GM21786 (cell line): ENCODE results near the gene PTPRE.

Experiments
- ATAC-seq: cut with Tn5 transposase; IDR thresholded peaks from one replicate; pipeline ENCODE4 v1.9.1; 2021; ENCODE audit not compliant: unreplicated experiment

Gene PTPRE

DNA sequence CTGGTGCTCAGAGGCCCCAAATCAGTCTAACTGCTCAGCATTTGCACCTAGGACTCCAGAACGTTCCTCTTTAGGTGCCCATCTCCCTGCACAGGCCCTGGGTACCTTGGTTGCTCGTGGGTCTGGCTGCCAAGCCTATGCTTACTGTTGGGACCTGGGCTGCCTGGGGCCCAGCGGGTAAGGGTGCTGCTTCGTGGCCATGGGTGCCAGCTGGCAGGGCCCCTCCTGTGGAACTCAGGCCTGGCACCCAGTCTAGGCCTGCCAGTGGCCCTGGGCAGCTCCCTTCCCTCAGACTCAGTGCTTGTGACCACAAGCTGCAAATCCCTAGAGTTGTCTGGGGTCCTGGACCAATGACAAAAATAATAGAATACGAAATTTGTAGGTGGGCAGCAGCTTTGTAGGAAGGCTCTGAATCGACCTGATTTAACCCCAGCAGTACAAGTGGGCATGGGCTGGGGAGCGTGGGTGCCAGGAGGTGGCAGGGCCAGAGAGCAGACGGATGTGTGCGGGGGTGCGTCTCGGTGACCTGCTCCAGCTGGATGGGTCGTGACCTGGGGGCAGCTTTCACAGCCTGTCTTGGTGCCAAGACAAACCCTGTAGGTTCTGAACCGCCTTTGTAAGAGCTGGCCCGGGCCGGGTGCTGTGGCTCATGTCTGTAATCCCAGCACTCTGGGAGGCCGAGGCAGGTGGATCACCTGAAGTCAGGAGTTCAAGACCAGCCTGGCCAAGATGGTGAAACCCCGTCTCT lies 149.6 kb downstream of the PTPRE start:
- ATAC-seq, result no peak

DNA sequence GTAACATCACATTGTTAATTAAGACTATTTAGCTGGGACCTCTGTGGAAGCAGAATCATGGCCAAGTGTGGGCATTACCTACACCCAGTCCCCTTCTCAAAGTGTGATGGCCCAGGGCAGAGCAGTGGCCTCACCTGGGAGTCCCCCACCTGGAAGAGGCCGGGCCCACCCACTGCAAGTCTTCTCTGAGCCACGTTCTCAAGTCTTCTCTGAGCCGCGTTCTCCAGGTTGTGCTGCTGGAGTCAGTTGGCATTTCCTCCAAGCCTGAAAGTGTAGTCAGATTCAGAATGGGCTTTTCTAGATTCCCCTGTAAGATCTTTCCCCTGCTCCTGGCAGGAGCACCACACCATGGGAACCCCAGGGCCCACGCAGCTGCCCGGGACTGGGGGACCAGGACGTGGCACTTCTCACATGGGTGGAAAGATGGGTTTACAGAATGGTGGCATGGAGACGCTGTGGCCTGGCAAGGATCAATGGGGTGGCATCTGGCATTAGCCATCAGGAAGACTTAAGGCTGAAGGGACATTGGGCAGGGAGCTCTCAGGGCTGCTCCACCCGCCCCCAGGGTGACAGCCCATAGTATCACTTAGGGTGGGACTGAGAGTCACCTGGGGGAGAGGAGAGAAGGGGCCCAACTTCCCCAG lies 151.3 kb downstream of the PTPRE start:
- no peak for ATAC-seq

DNA sequence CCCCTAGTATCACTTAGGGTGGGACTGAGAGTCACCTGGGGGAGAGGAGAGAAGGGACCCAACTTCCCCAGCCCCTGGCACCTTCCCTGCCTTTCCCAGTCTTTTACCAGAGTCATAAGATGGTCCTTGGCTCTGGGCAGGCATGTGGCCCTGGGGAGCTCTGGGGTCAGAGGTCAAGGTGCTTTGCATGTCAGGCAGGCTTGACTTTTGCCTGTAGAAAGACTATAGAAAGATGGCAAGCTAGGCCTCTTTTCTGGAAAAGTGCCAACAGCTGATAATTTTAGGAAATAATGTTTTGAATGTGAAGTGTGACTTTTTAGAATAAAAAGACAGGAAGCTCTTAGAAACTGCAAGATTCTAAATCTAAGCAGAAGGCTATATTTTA lies 151.8 kb downstream of the PTPRE start:
- no peak for ATAC-seq

DNA sequence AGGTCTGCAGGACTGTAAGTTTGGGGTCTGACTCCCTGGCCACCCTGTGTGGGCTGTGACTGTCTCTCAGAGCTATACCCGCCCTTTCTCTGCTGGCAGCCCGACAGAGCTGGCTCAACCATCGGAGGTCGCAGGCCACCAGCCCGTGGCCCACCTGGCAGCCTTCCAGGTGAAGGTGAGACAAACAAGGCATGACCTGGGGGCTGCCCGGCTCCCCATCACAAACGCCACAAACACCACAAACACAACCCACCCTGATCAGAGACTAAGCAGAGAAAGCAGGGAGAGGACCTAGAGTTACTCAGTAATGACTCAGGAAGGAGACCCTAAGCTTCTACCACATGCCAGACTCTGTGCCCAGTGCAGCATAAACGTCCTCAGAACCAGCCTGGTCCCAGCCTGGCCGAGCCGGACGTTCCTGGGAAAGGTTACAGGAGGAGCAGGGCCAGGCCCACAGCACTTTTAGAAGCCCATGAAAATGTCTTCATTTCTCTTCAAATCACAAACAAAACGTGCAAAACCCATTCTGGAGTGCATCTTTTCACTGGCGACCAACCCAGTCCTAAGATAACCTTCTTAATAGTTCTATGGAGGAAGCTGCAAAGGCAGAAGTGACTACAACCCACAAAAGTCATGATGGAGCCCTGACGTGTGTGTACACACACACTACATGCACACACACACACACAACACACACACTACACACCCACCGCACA lies 152.5 kb downstream of the PTPRE start:
- no peak for ATAC-seq

DNA sequence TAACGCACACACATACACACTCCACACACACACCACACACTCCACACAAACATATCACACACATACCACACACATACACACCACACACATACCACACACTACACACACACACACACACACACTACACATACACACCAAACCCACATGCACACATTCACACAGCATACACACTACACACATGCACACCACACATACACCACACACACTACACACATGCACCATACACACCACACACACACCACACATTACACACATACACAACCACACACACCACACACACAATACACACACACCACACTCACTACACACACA lies 153.0 kb downstream of the PTPRE start:
- no peak for ATAC-seq

DNA sequence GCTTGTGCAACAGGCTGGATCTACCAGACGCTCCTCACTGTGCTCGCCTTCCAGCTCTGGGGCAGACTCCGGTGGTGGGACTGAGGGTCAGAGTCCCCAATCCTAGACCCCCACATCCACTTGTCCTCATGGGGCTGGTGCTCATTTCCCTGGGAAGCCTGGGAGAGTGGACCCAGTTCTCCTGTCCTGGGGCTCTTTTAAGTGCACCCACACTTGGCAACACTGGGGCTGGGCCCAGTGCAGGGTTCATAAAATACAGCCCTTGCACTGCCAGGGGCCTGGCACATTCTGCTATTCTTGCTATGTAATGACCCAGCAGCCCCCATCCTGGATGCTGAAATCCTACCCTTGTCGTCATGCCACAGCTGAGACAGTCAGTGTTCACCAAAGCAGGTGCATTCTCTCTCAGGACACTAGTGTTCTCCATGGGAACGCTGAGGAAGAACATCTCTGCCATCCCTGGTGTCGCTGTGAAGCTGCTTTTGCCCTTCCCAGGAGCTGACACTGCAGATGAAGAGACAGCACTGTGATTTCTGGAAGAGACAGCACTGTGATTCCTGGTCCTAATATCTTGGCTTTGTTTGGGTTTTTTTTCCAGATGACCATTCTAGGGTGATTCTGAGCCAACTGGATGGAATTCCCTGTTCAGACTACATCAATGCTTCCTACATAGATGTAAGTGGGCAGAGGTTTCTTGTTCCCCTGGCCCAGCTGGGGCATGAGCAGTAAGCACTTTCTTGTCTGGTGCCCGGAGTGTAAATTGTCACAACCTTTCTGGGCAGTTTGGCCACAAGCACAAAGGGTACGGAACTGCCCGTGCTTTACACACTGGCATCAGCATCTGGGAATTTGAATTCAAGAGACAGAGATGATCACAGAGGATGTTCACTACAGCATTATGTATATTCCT lies 153.7 kb downstream of the PTPRE start:
- ATAC-seq, result no peak

DNA sequence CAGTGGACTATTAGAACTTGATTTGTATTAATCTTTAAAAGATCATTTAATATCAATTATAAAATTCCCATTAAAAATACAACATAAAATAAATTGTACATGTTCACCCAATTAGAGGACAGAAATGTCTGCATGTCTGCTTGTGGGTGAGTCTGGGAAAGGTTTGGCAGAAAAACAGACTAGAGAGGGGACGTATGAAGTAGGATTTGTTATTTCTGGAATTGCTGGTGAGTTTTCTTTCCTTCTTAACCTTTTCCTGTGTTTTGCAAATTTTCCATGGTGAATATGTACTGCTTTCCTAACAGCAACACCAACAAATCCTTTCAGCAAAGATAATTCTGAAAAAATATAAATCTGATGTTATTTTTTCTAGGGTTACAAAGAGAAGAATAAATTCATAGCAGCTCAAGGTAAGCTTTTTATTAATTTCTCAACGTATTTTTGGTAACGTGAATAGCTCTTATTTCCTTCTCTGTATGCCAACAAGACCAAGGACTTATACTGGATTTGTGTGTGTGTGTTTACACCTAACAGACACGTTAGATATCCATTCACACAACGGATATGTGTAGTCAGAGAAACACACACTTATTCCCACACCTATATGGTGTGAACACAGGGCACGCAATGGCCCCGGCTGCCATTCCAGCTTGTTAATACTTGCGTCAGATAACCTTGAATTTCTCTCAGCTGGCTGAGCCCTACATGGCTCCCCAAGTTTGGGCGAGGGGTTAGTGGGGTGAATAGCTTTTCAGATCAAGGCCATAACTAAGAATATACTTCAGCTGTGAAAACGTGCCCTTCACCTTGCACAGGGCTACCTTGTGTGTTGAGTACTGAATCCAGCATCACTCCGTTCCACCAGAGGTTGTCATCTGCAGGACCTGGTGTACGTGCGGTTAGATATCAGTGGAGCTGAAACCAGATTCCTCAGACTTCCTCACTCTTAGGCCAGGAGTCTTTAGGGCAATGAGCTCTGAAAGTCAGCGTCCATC lies 154.7 kb downstream of the PTPRE start:
- ATAC-seq, result no peak

DNA sequence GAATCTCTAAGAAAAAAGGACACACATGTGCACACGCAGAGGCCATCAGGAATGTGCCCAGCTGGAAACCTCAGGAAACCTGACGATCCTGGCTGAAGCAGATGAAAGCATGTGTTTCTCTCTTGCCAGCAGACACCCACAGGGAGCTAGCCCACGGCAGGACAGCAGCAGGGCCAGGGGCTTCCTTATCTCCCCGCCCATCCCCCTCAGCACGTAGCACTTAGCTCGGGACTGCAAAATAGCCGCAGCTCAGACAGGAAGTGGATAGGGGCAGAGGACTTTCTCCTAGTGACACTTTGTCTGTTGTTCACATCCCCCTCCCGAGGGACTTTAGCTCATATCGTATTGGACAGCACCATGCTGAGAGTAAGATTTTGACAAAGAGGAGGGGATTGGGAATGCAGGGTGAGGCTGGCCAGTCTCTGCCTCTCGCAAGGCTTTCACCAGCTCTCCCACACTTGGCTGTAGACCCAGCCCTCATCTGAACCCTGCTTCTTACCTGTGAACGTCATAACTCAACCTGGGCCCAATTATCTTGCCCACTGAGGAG lies 155.5 kb downstream of the PTPRE start:
- peak; percentile 10 for ATAC-seq

DNA sequence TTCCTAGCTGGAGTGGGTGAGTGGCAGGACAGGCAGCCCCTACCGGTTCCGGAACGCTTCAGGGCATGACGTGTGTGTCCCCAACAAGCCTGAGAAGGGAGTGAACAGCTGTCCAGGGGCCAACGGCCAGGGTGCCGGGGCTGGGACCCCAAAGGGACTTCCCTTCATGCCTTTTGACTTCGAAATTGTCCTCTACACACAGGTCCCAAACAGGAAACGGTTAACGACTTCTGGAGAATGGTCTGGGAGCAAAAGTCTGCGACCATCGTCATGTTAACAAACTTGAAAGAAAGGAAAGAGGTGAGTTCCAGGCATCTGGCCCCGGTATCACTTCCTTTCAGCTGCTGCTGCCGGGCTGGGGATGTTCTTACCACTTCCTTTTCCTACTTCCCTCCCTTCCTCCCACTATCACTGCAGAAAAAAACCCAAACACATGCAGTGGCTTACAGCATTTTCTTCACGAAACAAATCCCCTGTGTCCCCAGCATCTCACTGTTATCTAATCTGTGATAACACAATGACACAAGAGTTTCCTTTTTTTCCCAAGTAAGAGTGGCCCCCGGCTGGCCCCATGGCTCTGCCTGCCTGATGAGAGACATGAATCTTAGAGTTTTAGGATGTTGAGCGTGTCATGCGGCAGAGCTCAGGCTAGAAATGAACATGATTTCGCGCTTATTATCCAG lies 156.1 kb downstream of the PTPRE start:
- peak; percentile 39 for ATAC-seq

DNA sequence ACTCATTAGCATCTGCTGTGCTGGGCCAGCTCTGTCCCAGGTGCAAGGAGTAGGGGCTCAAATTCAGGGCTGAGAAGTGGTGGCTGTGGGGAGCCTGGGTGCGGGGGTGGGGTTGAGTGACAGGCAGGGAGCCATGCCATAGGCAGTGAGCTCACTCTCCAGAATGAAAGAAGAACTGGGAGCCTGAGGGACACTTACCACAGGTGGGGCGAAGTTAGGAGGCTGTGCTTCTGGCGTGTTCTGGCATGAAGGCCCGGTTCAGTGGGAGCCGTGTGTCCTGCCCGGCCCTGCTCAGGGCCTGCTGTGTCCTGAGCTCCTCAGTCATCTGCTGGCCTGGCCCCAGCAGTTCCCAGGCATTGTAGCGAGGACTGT lies 156.8 kb downstream of the PTPRE start:
- ATAC-seq, result peak; percentile 14

DNA sequence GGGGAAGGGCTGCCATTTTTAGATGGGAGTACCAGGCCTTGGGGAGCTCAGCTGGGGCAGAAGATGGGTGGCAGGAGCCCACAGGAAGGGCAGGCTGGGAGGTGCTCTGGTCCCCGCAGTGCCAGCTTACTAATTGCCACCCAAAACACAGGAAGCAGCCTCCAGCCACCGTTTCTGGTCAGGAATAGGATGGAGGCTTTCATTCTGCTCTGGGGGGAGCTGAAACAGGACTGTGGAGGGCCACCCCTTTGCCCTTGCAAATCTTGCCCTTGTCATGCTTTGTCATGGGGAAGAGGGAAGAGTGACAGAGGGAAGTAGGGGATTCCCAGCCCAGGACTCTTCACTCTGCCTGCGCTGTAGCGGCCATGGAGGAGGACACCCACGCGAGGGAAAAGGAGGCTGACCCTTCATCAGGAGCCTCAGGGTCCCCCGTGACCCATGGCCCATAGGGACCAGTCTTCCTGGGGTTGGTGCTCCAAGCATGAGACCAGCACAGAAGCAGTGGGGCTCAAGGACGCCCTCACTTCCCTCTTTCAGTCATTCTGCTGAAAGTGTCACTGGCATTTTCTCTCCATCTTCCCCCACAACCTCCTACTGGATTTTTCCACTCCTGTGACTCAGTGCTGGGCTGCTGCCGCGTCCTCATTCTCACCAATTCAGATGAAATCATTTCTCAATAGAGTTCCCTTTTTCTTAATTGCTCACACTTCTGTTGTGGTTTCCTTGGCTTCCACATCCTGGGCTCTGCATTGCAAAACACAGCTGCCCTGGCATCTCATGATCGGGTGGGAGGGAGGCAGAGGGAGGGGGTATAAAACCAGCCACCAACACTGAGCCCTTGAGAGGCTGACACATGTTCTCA lies 157.4 kb downstream of the PTPRE start:
- peak; percentile 54 for ATAC-seq

DNA sequence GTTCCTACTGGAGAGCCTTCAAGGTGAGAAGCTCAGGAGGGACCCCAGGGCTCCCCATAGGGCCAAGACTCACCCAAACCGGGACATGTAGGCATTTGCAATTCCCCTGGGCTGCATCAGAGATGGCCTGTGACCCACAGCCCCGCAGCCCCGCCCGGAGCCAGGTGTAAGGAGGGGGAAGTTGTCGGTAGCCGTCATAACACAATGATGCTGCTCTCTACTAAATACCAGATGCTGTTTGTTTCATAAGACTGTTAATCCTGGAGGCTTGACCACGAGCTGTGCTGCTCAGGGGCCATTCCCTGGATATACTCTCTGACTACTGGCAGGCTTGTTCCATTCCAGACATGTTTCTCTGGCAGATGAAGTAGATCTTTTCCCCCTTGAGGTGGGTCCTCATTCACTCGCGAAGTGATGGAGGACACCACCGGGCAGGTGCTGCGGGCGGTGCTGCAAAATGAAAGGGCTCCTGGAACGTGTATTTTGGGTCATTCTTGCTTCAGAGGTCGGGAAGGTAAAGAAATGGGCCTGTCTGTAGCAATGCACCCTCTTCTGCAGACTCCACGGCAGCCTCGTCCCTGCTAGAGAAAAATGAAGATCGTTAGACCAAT lies 158.2 kb downstream of the PTPRE start:
- no peak for ATAC-seq

DNA sequence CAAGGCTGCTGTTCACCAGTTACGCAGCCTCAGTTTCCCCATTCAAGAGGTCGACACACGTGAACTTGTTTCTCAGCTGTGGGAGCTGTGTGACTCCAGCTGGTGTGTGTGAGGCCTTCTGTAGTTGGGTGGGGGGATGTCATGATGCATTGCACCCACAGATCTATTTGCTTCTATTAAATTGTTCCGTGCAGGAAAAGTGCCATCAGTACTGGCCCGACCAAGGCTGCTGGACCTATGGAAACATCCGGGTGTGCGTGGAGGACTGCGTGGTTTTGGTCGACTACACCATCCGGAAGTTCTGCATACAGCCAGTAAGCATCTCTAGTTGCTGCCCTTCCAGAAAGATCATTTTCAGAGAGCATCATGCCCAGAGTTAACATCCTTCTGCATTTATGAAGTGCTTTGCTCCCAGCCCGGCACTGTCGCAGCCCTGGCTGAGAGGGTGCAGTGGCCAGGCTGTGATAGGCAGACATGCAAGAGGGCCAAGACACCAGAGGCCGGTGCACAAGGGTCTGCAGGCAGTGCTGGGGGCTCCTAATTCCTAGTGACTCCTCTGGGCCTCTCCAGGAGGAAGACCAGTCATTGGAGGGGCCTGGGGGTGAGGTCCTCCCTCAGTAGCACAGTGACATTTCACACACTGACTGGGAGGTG lies 159.1 kb downstream of the PTPRE start:
- ATAC-seq, result no peak

DNA sequence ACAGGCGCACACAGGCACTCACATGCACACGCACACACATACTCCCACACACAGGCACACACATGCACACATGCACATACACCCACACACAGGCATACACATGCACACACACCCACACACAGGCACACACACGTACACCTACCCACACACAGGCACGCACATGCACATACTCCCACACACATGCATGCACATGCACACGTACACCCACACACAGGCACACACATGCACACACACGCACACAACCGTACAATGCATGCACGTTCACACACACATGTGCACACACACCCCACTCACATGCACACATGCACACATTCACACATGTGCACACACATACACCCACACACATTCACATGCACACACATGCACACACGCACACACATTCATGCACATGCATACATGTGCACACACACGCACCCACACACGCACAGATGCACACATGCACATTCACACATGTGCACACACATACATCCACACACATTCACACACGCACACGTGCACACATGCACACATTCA lies 160.0 kb downstream of the PTPRE start:
- ATAC-seq, result no peak

DNA sequence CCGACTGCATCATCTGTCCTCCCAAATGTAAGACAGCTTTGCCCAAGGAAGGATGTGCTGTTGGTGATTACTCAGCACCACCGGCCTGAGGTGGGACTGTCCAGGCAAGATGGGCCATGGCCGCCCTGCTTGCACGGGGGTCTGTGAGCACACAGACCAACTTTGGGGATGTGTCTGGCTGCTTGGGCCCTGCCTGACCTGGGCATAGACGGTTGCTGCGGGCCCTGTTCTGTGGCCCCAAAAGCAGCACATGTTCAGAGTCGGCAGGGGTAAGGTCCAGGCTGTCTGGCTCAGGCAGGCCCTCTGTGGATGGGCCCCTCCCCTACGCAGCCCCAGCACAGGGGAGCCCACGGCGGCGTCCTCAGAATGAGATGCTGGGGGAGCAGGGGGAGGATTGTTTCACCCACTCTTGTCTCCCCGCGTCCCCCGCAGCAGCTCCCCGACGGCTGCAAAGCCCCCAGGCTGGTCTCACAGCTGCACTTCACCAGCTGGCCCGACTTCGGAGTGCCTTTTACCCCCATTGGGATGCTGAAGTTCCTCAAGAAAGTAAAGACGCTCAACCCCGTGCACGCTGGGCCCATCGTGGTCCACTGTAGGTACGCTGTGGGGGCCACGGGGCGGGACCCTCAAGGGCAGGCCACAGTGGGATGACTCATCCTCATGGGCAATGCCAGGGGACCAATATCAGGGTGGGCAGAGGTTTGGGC lies 160.9 kb downstream of the PTPRE start:
- no peak for ATAC-seq

DNA sequence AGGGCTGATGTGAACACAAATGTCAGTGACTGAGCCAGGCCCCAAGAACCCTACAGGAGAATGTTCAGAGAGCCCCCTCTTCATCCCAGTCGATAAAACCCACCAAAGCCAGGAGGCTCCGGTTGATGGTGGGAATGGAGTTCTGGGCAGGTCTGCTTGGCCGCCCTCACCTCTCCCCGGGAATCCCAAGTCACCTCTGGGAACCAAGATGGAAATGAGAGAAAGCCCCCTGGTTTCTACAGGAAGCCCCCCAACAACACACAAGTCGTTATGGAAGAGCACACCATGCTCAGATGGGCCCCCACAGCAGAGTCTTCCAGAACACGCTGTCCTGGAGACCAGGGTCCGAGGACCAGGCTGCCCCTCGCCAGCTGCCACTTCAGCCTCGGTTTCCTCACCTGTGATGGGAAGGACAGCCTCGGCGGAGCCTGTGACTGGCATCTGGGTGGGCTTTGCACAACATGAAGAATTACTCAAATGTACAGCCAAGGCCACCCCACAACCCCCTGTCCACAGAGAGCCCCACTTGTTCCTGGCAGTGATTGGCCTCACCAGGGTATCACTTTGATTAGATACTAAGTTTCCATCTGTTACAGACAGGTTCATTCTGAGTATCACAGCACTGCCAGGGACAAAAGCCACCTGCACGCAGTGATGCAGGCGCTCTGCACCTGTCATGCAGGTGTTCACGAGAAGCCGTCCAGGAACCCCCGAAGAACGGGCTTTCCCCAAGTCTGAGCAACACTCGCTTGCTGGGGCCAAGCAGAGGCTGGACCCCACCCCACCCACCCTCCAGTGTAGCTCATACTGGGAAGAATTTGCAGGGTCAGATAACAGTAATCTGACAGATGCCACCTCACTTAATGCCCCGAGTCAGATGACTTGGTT lies 161.7 kb downstream of the PTPRE start:
- no peak for ATAC-seq
